ENCODE measurements around the gene C10orf105. TPM values are rescaled to one million over a fixed set of nuclear protein-coding genes. Genes with fewer than 3 reads are reported as not detected.

Gene C10orf105
- total and polyA plus RNA-seq, 2 of the 8 experiments (the other 6 are each of a cell fraction or from before 2014, with no cell fraction given) = 0.71 to 0.73 TPM

- TF ChIP-seq ZNF274 (IDR thresholded peaks at IDR 0.05; ENCODE audit: borderline replicate concordance, extremely low read depth, low read length) = no peak
- TF ChIP-seq CTCF (IDR thresholded peaks at IDR 0.05; ENCODE audit: control extremely low read depth in 1 of 3, insufficient read depth in 1 of 3, low read depth in 1 of 3, low read length in 3 of 3) = no peak
Observed at GRCh38 chr10:71744897-71745663, 25.5 kb upstream of the C10orf105 start (continued).
